AG04450 (cell line): Measurements from ENCODE around the gene ZDHHC14. TPM values are rescaled to one million over a fixed set of nuclear protein-coding genes. Genes with fewer than 3 reads are reported as not detected.

ENCODE experiments used
- CTCF ChIA-PET: fragments of 300-600, 350-600 bp; formaldehyde crosslinking; extraction: SDS; loops from one replicate; lab custom pipeline; 2022; ENCODE audit warnings: antibody characterized with exemption, inconsistent platforms; lab: Charles Lee
- POLR2A ChIA-PET: fragments of 350-600 bp; formaldehyde crosslinking; extraction: SDS; loops from one replicate; lab custom pipeline; 2021; ENCODE audit warnings: antibody characterized with exemption, inconsistent platforms; lab: Yijun Ruan, JAX
- DNase-seq: peaks from one replicate; pipeline ENCODE4 v3.0.0-alpha.2; 2011; ENCODE audit warnings: low read depth, low spot score
- H3K27ac ChIP-seq: one replicate; pipeline ENCODE4 v1.5.1; 2012; ENCODE audit warnings: low read depth, low read length, control low read depth
- H3K27me3 ChIP-seq: one replicate; pipeline ENCODE4 v1.6.0; 2012; ENCODE audit warnings: low read length; ENCODE audit not compliant: control insufficient read depth, insufficient read depth
- H3K4me3 ChIP-seq: 2 replicates; pipeline ENCODE4 v1.5.1; 2011; ENCODE audit warnings: mild to moderate bottlenecking, low read depth, low read length, control low read depth
- H3K9me3 ChIP-seq: 2 replicates; pipeline ENCODE4 v1.5.1; 2012; ENCODE audit warnings: low read length; ENCODE audit not compliant: control insufficient read depth, insufficient read depth
- polyA plus RNA-seq: library from polyadenylated mRNA; depleted of rRNA; stranded (reverse); fragments of >200 nt; gene quantifications from 2 replicates; pipeline ENCODE4 v1.2.3, GENCODE V29; 2011
- TF ChIP-seq, protein P1 (sequence below): IDR thresholded peaks from 2 replicates; pipeline ENCODE4 v1.5.1; 2011; ENCODE audit warnings: low read depth, low read length, control low read depth, inconsistent platforms

The ZDHHC14 gene
- polyA plus RNA-seq, 1 experiment = 2.2 TPM

DNA sequence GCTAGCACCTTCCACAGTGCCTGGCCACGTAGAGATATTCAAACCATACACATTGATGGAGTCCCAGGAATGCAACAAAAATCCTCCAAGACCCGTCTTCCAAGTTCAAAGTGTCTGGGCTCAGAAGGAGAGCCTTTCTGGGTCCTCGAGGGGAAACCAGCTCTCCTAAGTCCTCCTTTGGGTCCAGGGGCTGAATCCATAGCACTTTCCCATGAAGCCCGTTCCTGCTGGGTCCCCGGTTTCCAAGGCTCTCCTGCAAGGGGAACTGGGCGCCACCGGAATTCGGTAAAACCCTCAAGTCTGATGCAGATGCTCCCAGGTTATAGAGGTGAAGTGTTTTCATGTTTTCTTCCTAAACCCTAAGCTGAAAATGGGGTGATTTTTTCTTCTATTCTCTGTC lies 340.8 kb downstream of the ZDHHC14 start:
- CTCF ChIA-PET = no interaction called here

DNA sequence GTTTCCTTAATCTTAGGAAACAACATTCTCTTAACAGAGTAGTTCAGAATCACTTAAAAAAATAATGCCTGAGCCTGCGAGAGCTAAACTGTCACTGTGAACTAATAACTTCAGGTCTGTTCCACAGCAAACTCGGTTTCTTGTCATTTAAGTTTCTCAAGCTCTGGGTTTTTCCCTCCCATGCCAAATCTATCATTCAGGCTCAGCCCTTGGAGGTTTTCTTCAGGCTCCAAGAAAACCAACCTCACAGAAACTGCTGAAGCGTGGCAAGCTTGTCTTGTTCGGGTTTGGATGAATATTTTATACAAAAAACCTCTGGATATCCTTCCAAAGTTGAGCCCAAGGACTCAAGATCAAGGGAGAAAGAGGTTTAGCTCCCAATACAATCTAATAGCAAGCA lies 342.4 kb downstream of the ZDHHC14 start:
- no peak for DNase-seq
- H3K4me3 ChIP-seq = no peak overlapping the region
- H3K27ac ChIP-seq = no peak overlapping the region
- ChIA-PET CTCF (interaction anchor here (0.6 to 1.0 kb wide), 2 partner anchors 33 to 149 kb away, joined by 3 to 4 read pairs; no protein-coding TSS in a partner anchor), POLR2A (no interaction called here)
- H3K27me3 ChIP-seq = peaks cover 22% of the 10 kb centered on the region
- H3K9me3 ChIP-seq = peaks cover 10% of the 10 kb centered on the region
- TF ChIP-seq, protein P1, sequence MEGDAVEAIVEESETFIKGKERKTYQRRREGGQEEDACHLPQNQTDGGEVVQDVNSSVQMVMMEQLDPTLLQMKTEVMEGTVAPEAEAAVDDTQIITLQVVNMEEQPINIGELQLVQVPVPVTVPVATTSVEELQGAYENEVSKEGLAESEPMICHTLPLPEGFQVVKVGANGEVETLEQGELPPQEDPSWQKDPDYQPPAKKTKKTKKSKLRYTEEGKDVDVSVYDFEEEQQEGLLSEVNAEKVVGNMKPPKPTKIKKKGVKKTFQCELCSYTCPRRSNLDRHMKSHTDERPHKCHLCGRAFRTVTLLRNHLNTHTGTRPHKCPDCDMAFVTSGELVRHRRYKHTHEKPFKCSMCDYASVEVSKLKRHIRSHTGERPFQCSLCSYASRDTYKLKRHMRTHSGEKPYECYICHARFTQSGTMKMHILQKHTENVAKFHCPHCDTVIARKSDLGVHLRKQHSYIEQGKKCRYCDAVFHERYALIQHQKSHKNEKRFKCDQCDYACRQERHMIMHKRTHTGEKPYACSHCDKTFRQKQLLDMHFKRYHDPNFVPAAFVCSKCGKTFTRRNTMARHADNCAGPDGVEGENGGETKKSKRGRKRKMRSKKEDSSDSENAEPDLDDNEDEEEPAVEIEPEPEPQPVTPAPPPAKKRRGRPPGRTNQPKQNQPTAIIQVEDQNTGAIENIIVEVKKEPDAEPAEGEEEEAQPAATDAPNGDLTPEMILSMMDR = no peak

More for the DNA sequence above, 340.8 kb downstream of the ZDHHC14 start:
- TF ChIP-seq, protein P1 = no peak
- POLR2A ChIA-PET = no interaction called here
- DNase-seq = no peak
- Histone ChIP-seq H3K9me3 (peaks cover 10% of the 10 kb centered on the region), H3K27me3 (peaks cover 19% of the 10 kb centered on the region), H3K4me3 (no peak overlapping the region), H3K27ac (no peak overlapping the region)

DNA sequence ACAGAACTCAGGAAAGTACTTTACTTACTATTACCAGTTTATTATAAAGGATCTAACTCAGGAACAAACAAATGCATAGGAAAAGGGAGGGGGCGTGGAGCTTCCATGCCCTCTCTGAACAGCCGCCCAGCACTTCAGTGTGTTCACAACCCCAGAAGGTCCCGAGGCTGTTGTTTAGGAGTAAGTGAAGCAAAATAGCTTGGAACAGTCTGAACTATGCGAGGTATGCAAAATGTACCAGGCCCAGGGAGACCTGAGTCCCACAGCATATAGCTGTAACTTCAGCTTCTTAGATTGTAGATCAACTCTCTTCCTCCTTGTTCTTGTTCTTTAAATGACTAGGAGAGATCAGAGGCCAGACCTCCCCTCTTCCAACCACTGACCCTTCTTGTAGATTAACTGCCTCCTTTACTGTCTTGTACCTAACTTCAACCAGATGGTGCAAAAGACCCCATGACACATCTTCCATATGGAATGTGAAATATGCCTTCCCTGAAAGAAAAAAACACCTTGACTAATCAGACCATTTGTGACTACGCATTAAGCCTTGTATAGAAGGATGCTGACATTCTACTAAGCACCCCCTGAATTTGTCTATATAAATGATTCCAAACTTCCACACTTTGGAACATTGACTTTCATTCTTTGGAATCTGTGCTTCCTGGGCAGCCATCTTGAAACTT lies 343.3 kb downstream of the ZDHHC14 start:
- CTCF ChIA-PET = interaction anchor here (0.5 to 1.0 kb wide), 2 partner anchors 32 to 229 kb away, joined by 3 to 4 read pairs; no protein-coding TSS in a partner anchor
- DNase-seq = no peak
- H3K27me3 ChIP-seq = peaks cover 23% of the 10 kb centered on the region
- H3K9me3 ChIP-seq = peaks cover 10% of the 10 kb centered on the region
- no peak overlapping the region for H3K4me3 ChIP-seq
- TF ChIP-seq, protein P1 = no peak
- no peak overlapping the region for H3K27ac ChIP-seq
- POLR2A ChIA-PET = no interaction called here

DNA sequence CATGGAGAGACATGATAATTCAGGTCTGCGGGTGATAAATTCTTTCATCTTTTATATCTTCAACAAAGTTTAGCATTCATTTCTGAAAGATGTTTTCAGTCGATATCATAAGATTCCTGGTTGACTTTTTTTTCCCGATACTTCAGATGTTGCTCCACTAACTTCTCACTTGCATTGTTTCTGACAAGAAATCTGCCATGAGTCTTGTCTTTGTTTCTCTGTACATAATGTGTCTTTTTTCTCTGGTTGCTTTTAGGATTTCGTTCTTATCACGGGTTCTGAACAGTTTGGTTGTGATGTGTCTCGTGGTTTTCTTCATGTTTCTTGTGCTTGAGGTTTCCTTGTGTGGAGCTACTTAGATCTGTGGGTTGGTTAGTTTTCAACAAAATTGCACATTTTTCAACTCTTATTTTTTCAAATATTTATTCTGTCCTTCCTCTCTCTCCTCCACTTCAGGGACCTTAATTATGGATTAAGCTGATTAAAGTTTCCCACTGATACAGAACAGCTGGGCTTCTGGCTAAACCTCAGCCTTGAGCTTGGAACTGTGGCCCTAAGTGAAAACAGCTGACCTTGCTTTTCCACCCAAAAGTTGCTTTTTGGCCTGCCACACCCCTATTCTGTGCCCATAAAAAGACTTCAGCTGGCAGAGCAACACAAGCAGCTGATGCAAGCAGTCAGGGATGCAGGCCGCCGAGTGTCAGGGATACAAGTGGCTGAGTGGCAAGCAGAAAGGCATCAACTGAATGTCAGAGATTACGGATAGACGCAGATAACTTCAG lies 344.2 kb downstream of the ZDHHC14 start:
- TF ChIP-seq, protein P1 = no peak
- POLR2A ChIA-PET = no interaction called here
- Histone ChIP-seq H3K4me3 (no peak overlapping the region), H3K27ac (no peak overlapping the region), H3K27me3 (peaks cover 23% of the 10 kb centered on the region), H3K9me3 (peaks cover 10% of the 10 kb centered on the region)
- DNase-seq = no peak
- CTCF ChIA-PET = no interaction called here

DNA sequence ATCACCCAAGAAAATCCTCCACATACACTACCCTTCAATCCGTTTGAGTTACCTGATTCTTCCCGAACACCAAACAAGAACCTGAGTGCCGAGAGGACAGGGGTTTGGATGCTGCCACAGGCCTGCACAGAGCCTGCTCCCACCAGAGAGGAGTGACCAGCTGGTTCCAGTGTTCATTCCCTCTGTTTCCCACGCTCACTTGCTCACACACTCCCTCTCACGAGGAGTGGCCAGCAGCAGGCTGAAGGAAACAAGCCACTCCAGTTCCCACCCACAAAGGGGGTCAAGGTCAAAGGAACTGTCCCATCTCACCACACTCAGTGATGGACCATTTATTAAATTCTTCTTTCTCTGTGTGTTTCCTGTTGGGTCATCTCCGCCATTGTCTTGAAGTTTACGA lies 344.8 kb downstream of the ZDHHC14 start:
- TF ChIP-seq, protein P1 = no peak
- CTCF ChIA-PET = no interaction called here
- Histone ChIP-seq H3K27ac (no peak overlapping the region), H3K9me3 (peaks cover 10% of the 10 kb centered on the region), H3K4me3 (no peak overlapping the region), H3K27me3 (peaks cover 21% of the 10 kb centered on the region)
- no peak for DNase-seq
- POLR2A ChIA-PET = no interaction called here
